ENCODE data around the gene AARS2. TPM values are rescaled to one million over a fixed set of nuclear protein-coding genes. Genes with fewer than 3 reads are reported as not detected.
"Not testable (repeated sequence)": the region's sequence is repeated elsewhere in the genome, so short reads cannot be mapped to it uniquely, and the experiment has no call there.

The AARS2 gene
- total and polyA plus RNA-seq, 10 of the 15 experiments (the other 5 are each of a cell fraction or from before 2014, with no cell fraction given), result 0.71 to 18.3 (median 12.7) TPM

- H3K4me2 ChIP-seq (ENCODE audit: control insufficient read depth, insufficient read depth); H3K9me3 ChIP-seq (replicated peaks; ENCODE audit: control insufficient read depth, insufficient read depth, low read length); in situ Hi-C loops (cut with MboI); H4K20me1 ChIP-seq (ENCODE audit: control insufficient read depth, insufficient read depth); H3K27me3 ChIP-seq (replicated peaks in 1 of 2; ENCODE audit: control insufficient read depth in 2 of 2, insufficient read depth in 2 of 2, low read length in 1 of 2); SMC1A ChIA-PET (ENCODE audit: uncharacterized antibody, unreplicated experiment); H3K4me3 ChIP-seq; BruUV-seq (replicated peaks); ATAC-seq; H2AFZ ChIP-seq (ENCODE audit: control insufficient read depth, low read depth, low read length); intact Hi-C loops (cut with micrococcal nuclease; ENCODE audit: unreplicated experiment); H3K27ac ChIP-seq (ENCODE audit: control insufficient read depth, insufficient read depth); H3K4me1 ChIP-seq (ENCODE audit: control insufficient read depth, insufficient read depth, low read length); H3K9ac ChIP-seq (ENCODE audit: control insufficient read depth, insufficient read depth, low read length); FAIRE-seq; DNase-seq (ENCODE audit: low read depth, low spot score): not testable (repeated sequence)
- peaks cover 11% of the 10 kb centered on the region for H3K79me2 ChIP-seq (ENCODE audit: control insufficient read depth, insufficient read depth, low read length)
- 54% methylated on average over 8 of the region's 8 CpGs for WGBS (ENCODE audit: insufficient coverage, insufficient replicate concordance, low lambda C conversion rate, missing lambda C conversion rate)
- H3K36me3 ChIP-seq (ENCODE audit: control insufficient read depth in 2 of 2, insufficient read depth in 2 of 2, low read length in 1 of 2), result peaks cover 2 to 14% of the 10 kb centered on the region in 2 experiments
- ChIA-PET POLR2A (interaction anchor here (0.9 kb wide), 1 partner anchor 72 kb away, joined by 3 read pairs; no protein-coding TSS in a partner anchor), RAD21 (ENCODE audit: unreplicated experiment) (interaction anchor here (1.1 kb wide), 1 partner anchor 47 kb away, joined by 5 read pairs; no protein-coding TSS in a partner anchor), CTCF (interaction anchor here (0.8 to 1.5 kb wide), 9 partner anchors 9 to 111 kb away, joined by 3 to 6 read pairs (median 3); partner anchors contain the start of gene TMEM151B)
Measured at GRCh38 chr6:44314657-44315056, 1.5 kb upstream of the AARS2 start.

- Histone ChIP-seq H3K79me2 (ENCODE audit: control insufficient read depth, insufficient read depth, low read length) (peaks cover 11% of the 10 kb centered on the region), H3K27ac (ENCODE audit: control insufficient read depth, insufficient read depth) (no peak overlapping the region), H3K9ac (ENCODE audit: control insufficient read depth, insufficient read depth, low read length) (no peak overlapping the region; the same call in 1 of the 2 replicates), H3K9me3 (replicated peaks; ENCODE audit: control insufficient read depth, insufficient read depth, low read length) (no peaks in the 10 kb centered on the region), H3K4me1 (ENCODE audit: control insufficient read depth, insufficient read depth, low read length) (peaks cover 5% of the 10 kb centered on the region), H3K36me3 (ENCODE audit: control insufficient read depth in 2 of 2, insufficient read depth in 2 of 2, low read length in 1 of 2) (peaks cover 4 to 14% of the 10 kb centered on the region in 2 experiments), H3K4me3 (peak overlapping the region; percentile 97; the same call in 1 of the 2 replicates), H2AFZ (ENCODE audit: control insufficient read depth, low read depth, low read length) (no peak overlapping the region), H3K4me2 (ENCODE audit: control insufficient read depth, insufficient read depth) (peak overlapping the region; percentile 81), H3K27me3 (replicated peaks in 1 of 2; ENCODE audit: control insufficient read depth in 2 of 2, insufficient read depth in 2 of 2, low read length in 1 of 2) (no peaks in the 10 kb centered on the region; a peak in 1 of 4 replicates), H4K20me1 (ENCODE audit: control insufficient read depth, insufficient read depth) (no peaks in the 10 kb centered on the region)
- ATAC-seq (no peak), FAIRE-seq (peak; percentile 66), DNase-seq (ENCODE audit: low read depth, low spot score) (no peak)
- ChIA-PET SMC1A (ENCODE audit: uncharacterized antibody, unreplicated experiment) (interaction anchor here (2.7 kb wide), 1 partner anchor 44 kb away, joined by 11 read pairs; no protein-coding TSS in a partner anchor), RAD21 (ENCODE audit: unreplicated experiment) (no interaction called here), CTCF (interaction anchor here (1.4 to 2.8 kb wide), 3 partner anchors 17 to 44 kb away, joined by 6 to 34 read pairs (median 8); no protein-coding TSS in a partner anchor), POLR2A (no interaction called here)
- intact Hi-C loops (cut with micrococcal nuclease; ENCODE audit: unreplicated experiment) (loop anchor here (2.0 kb wide), 1 partner anchor 47 kb away; the partner anchor contains the start of gene NFKBIE), in situ Hi-C loops (cut with MboI) (no loop called here)
- WGBS (ENCODE audit: insufficient coverage, insufficient replicate concordance, low lambda C conversion rate, missing lambda C conversion rate), result 77% methylated on average over 3 of the region's 3 CpGs
- BruUV-seq (replicated peaks), result no TSS peak
- TF ChIP-seq CTCF (IDR thresholded peaks at IDR 0.05 in 2 of 3, conservative IDR thresholded peaks at IDR 0.05 in 1 of 3; ENCODE audit: control insufficient read depth in 2 of 3, extremely low read depth in 1 of 3, insufficient read depth in 1 of 3, low read depth in 3 of 3, low read length in 3 of 3), result no peak
- no peak for TF ChIP-seq SUPT20H (IDR thresholded peaks at IDR 0.05; ENCODE audit: borderline replicate concordance, control insufficient read depth, low read depth, low read length)
- no peak for TF ChIP-seq PAX5 (IDR thresholded peaks at IDR 0.05; ENCODE audit: borderline replicate concordance, low read depth, low read length)
- TF ChIP-seq WRNIP1 (IDR thresholded peaks at IDR 0.05; ENCODE audit: borderline replicate concordance, low read depth, low read length), result no peak
- TF ChIP-seq TBL1XR1 (IDR thresholded peaks at IDR 0.05; ENCODE audit: low read depth, low read length), result no peak
- TF ChIP-seq RB1 (IDR thresholded peaks at IDR 0.05; ENCODE audit: borderline replicate concordance), result no peak
- TF ChIP-seq CHD4 (IDR thresholded peaks at IDR 0.05), result no peak
- TF ChIP-seq LARP7 (IDR thresholded peaks at IDR 0.05), result no peak
- no peak for TF ChIP-seq POLR2A (IDR thresholded peaks at IDR 0.05; ENCODE audit: low read depth, low read length)
- no peak for TF ChIP-seq ZBED1 (IDR thresholded peaks at IDR 0.05; ENCODE audit: borderline replicate concordance)
- no peak for TF ChIP-seq SREBF1 (IDR thresholded peaks at IDR 0.05; ENCODE audit: low read length)
- TF ChIP-seq RELB (IDR thresholded peaks at IDR 0.05; ENCODE audit: low read depth), result no peak
- no peak for TF ChIP-seq CHD2 (IDR thresholded peaks at IDR 0.05; ENCODE audit: borderline replicate concordance, low read depth, low read length)
- TF ChIP-seq TAF1 (IDR thresholded peaks at IDR 0.05; ENCODE audit: borderline replicate concordance, low read depth, low read length), result no peak
- no peak for TF ChIP-seq ZNF384 (IDR thresholded peaks at IDR 0.05; ENCODE audit: borderline replicate concordance, low read depth, low read length)
Measured at GRCh38 chr6:44311767-44312166, 1.4 kb downstream of the AARS2 start.
